ENCODE measurements around the gene SYTL4. TPM values are rescaled to one million over a fixed set of nuclear protein-coding genes. Genes with fewer than 3 reads are reported as not detected.

The SYTL4 gene
- total and polyA plus RNA-seq, 2 of the 8 experiments (the other 6 are each of a cell fraction or from before 2014, with no cell fraction given), result 0.11 TPM

GRCh38 chrX:100659431-100660137 lies 72.3 kb downstream of the SYTL4 start:
- CTCF ChIA-PET (ENCODE audit: partially characterized antibody), result interaction anchor here (0.8 to 1.4 kb wide), 3 partner anchors 11 to 210 kb away, joined by 3 to 7 read pairs (median 3); partner anchors contain the start of gene TSPAN6
- no peaks in the 10 kb centered on the region for H3K36me3 ChIP-seq (ENCODE audit: control insufficient read depth in 2 of 4, insufficient read depth in 4 of 4, low read length in 3 of 4)
- H2BK12ac ChIP-seq (ENCODE audit: low read depth, low read length), result no peak overlapping the region
- no peak overlapping the region for H3K56ac ChIP-seq (replicated peaks; ENCODE audit: insufficient read length, low read depth, low read length)
- no peak overlapping the region for H4K5ac ChIP-seq (ENCODE audit: insufficient read length, low read depth, low read length)
- no peak overlapping the region for H3K4ac ChIP-seq (replicated peaks; ENCODE audit: insufficient read length, low read depth, low read length)
- H3K4me1 ChIP-seq (replicated peaks in 1 of 4; ENCODE audit: control insufficient read depth in 3 of 4, insufficient read depth in 4 of 4, low read length in 3 of 4), result no peaks in the 10 kb centered on the region
- H2BK120ac ChIP-seq (replicated peaks; ENCODE audit: low read depth, low read length), result no peak overlapping the region
- no peaks in the 10 kb centered on the region for H3K23me2 ChIP-seq (ENCODE audit: low read depth, low read length)
- H3K79me1 ChIP-seq (ENCODE audit: low read depth, low read length), result no peaks in the 10 kb centered on the region
- no peak overlapping the region for H2AK5ac ChIP-seq (ENCODE audit: low read depth, low read length)
- no peak overlapping the region for H2BK5ac ChIP-seq (ENCODE audit: low read depth, low read length)
- no peak overlapping the region for H3K4me2 ChIP-seq (ENCODE audit: insufficient read depth in 1 of 2, low read depth in 2 of 2, low read length in 2 of 2)
- H3K14ac ChIP-seq (ENCODE audit: insufficient read length), result no peak overlapping the region
- H3K27ac ChIP-seq (ENCODE audit: low read depth, low read length), result no peak overlapping the region
- H2BK15ac ChIP-seq (ENCODE audit: low read length), result no peak overlapping the region
- no peak overlapping the region for H2AFZ ChIP-seq (ENCODE audit: low read length)
- H4K91ac ChIP-seq (replicated peaks; ENCODE audit: insufficient read length, low read length), result no peak overlapping the region
- DNase-seq (ENCODE audit: low read depth in 1 of 2, low spot score in 2 of 2), result no peak
- TF ChIP-seq CEBPB (IDR thresholded peaks at IDR 0.05; ENCODE audit: low read depth, low read length) (no peak), POLR2A (IDR thresholded peaks at IDR 0.05; ENCODE audit: control extremely low read depth in 1 of 2, low read depth in 2 of 2, low read length in 2 of 2) (no peak), POU5F1 (IDR thresholded peaks at IDR 0.05; ENCODE audit: low read depth, low read length) (no peak), CBX8 (IDR thresholded peaks at IDR 0.05; ENCODE audit: borderline replicate concordance, low read depth, low read length) (no peak), CTBP2 (IDR thresholded peaks at IDR 0.05; ENCODE audit: borderline replicate concordance, insufficient read depth, insufficient read length, low read length) (no peak), RXRA (IDR thresholded peaks at IDR 0.05; ENCODE audit: insufficient read depth, low read depth, low read length) (no peak), CREB1 (IDR thresholded peaks at IDR 0.05) (no peak), RFX5 (IDR thresholded peaks at IDR 0.05; ENCODE audit: borderline replicate concordance, low read depth, low read length) (no peak), KDM4A (IDR thresholded peaks at IDR 0.05; ENCODE audit: low read depth, low read length, severe bottlenecking) (no peak), HDAC6 (IDR thresholded peaks at IDR 0.05; ENCODE audit: low read depth, low read length) (no peak), HDAC2 (IDR thresholded peaks at IDR 0.05; ENCODE audit: borderline replicate concordance in 1 of 2, low read depth in 2 of 2, low read length in 2 of 2) (no peak), NANOG (IDR thresholded peaks at IDR 0.05; ENCODE audit: insufficient read depth, low read depth, low read length, poor library complexity, severe bottlenecking) (no peak)
- H3K18ac ChIP-seq (ENCODE audit: extremely low read depth, low read length), result no peak overlapping the region
- no peak overlapping the region for H2BK20ac ChIP-seq (ENCODE audit: low read length)
- POLR2A ChIA-PET (ENCODE audit: partially characterized antibody), result no interaction called here
- H3K27me3 ChIP-seq (replicated peaks in 1 of 4; ENCODE audit: control insufficient read depth in 3 of 4, extremely low read depth in 1 of 4, insufficient read depth in 3 of 4, low read length in 3 of 4), result no peaks in the 10 kb centered on the region
- no peak overlapping the region for H3K4me3 ChIP-seq (ENCODE audit: extremely low read depth in 1 of 4, insufficient read depth in 2 of 4, low read depth in 3 of 4, low read length in 4 of 4)
- no peaks in the 10 kb centered on the region for H3K9me3 ChIP-seq (ENCODE audit: insufficient read depth in 2 of 2, low read depth in 1 of 2, low read length in 1 of 2)
- FAIRE-seq, result no peak
- H3K79me2 ChIP-seq (ENCODE audit: control insufficient read depth in 1 of 2, insufficient read depth in 2 of 2, low read length in 2 of 2), result no peaks in the 10 kb centered on the region
- no peak overlapping the region for H4K8ac ChIP-seq (ENCODE audit: extremely low read depth, insufficient read depth, low read length)
- no peak overlapping the region for H3K23ac ChIP-seq (ENCODE audit: insufficient read length)
- 93% methylated on average over 4 of the region's 4 CpGs; no CpG with 5 or more reads in 1 of the 2 experiments for WGBS, 2 experiments (ENCODE audit: extremely low coverage in 1 of 2, insufficient coverage in 1 of 2, insufficient read length in 1 of 2, insufficient replicate concordance in 2 of 2, low coverage in 1 of 2, low lambda C conversion rate in 2 of 2, missing lambda C conversion rate in 1 of 2)
- no peaks in the 10 kb centered on the region for H4K20me1 ChIP-seq (replicated peaks in 1 of 2; ENCODE audit: control insufficient read depth in 1 of 2, insufficient read depth in 2 of 2, low read length in 2 of 2)
- no peak overlapping the region for H3K9ac ChIP-seq (replicated peaks in 1 of 4; ENCODE audit: extremely low read depth in 1 of 4, low read depth in 3 of 4, low read length in 3 of 4)
